ENCODE results near the gene RANBP17.

RANBP17 gene

DNA sequence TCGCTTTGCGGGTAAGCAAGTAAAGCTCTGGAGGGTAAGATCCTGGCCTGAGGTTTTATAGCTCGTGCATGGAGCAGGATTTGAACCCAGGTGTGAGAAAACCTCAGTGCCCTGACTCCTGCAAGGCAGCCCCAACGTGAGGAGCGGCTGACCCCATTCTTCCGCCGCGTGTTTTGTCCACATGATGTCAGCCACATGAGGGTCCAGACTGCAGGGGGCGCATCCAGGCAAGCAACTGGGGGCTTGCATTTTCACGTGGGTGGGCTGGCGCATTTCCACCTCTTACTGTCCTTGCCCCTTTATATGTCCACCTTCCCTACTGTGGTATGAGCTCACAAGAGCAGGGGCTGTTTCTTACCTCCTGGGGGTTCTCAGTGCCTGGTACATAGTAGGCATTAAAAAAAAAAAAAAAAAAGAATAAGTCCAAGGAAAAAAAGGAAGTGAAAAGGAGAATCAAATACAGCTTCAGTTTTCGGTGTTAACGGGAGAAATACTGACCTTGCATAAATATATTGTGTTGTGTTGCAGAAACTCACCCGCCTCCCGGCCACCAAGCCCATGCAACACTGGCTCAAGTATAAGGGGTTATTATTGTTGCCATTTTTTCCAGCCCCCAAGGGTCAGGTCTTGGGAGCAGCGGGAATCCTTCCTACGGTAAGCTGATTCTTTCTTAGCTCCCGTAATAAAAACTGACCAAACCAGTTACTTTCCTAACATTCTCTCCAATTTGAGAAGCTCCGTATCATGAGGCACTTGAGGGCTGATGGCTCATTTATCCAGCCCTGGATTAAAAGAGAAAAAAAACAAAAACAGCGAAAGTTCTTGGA is 462.2 kb downstream of the RANBP17 start:
- no peak for DNase-seq

DNA sequence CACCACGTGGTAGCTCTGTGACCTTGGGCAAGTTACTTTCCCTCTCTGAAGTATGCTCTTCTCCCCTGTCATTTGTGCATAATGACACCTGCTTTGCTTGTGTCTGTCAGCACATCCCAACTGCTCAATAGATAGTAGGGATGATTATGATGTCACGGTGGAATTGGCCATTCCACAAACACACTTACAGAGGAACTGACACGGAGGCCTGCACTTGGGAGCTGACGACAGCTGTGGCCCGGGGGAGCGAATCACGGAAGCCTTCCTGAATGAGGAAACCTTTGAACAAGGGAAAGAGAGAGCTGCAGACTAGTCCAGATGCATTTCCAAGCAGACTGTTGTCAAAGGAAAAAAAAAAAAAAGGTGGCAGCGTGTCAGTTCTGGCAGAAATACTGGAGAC is 468.2 kb downstream of the RANBP17 start:
- DNase-seq = no peak

DNA sequence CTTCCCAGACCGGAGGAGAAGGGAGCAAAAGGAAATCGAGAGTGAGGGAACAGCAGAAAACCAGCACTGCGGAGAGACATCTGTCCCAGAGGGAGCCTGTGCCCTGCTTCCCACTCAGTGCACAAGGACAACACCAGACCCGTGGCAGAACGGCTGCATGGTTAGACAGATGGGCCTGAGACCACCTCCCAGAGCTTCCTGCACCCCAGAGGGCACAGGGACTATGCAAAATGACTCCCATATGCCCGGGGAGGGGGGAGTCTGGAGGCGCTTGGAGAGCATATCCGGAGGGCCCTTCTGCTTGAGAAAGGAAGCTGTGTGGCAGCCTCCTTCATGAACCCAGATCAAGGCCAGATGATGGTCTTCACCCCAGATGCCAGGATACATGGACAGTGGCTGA is 473.8 kb downstream of the RANBP17 start:
- no peak for DNase-seq

DNA sequence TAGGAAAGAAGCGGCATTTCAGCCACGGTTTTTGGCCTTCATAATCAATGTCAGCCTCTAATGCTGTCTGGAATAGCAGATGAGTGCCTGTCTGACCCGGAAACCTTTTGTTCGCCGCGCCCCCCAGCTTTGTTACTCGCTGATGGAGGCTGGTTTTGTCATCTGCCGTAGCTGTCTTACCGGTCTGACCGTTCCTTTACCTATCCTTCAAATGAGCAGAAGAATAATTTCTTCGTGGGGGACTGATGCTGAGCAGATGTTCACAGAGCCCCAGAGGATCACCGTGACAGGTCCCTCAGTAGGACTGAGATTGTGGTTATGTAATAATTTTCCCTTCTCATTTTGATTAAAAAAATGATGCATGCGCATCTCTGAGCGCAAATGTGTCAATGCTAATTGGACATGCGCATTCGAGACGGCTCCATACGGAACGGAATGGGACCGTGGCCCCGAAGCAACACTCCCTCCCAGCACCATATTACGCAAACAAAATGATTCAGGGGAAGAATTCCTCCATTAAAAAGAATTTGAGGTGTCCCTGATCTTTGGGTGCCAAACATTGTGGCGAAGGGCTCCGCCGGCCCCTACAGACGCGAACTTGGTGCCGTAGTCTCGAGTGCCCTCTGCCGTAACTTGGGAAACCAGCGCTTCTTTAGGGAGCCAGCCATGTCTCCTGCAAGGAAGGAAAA is 474.8 kb downstream of the RANBP17 start:
- peak; percentile 69 for DNase-seq

- no peak for DNase-seq
Measured at GRCh38 chr5:171337210-171337569, 475.4 kb downstream of the RANBP17 start.

DNA sequence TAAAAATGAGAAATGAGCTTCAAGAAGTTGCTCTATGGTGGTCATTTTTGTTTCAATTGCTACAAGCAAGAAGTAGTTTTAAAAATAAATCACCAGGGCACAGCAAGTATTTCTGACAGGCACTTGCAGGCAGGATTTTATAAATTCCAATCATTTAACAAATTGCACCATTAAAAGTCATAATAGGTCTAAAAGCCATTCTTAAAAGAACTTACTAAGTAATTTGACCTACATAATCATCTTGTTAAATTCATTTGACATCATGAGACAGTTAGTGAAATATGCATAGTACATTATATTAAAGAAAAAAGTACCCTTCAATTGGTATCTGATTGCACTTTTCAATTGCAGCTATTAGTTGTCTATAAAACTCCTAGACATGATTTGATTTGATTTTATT is 478.2 kb downstream of the RANBP17 start:
- no peak for DNase-seq

DNA sequence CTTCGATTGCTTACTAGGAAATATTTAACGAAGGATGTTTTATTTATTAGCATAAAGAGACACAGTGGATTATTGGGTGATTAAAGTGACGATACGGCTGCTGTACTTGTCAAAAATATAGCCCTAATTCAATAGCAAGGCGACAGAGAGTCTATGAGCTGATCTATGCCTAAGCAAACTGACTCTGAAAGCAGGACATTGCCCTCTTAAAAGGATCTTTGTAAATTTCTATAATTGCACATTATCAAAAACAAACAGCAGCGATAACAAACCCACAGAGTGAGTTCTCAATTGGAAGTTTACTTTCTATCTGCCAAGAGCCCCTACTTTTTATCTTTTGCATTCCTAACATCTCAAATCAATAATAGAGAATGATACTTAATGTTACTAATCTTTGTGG is 478.7 kb downstream of the RANBP17 start:
- DNase-seq = no peak

- DNase-seq = peak; percentile 66
Measured at GRCh38 chr5:171342362-171343111, 480.7 kb downstream of the RANBP17 start.

DNA sequence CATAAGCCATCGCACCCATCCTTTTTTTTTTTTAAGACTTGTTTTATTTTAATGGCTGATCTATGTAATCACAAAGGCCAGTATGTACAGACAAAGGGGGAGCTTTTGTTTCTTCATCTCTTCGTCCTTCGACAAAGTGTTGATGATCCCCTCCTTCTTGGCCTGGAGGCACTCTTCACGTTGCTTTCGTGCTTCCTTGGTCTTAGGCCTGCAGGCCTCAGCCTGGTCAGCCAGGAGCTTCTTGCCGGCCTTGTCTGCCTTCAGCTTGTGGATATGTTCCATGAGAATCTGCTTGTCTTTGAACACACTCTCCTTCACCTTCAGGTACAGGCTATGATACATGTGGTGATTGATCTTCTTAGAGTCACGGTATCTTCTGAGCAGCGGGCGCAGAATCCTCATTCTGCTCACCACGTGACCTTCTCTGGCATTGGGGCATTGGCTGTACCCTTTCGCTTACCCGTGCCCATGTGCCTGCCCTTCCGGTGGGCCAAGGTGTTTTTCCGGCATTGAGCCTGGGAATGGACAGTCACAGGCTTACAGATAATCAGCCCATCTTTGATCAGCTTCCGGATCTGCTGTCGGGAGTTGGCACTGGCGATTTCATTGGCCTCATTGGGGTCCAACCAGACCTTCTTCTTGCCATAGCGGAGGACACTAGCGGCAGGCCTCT is 483.3 kb downstream of the RANBP17 start:
- DNase-seq = no peak

Measured in COR-L47 (cell line).